D721Med (cell line): ENCODE data around the gene CLEC4G.

Experiments
- DNase-seq: peaks from one replicate; pipeline ENCODE4 v3.0.0; 2011; ENCODE audit warnings: low spot score; ENCODE audit not compliant: insufficient read length
- FAIRE-seq: peaks from 2 replicates; lab custom pipeline; 2011; peaks lifted over from hg19 to GRCh38; lab: Jason Lieb, UNC
- TF ChIP-seq, protein P1 (sequence below): IDR thresholded peaks from 2 replicates; pipeline ENCODE4 v1.5.1; 2012; ENCODE audit warnings: mild to moderate bottlenecking, control low read depth; ENCODE audit not compliant: insufficient read depth; ENCODE audit errors: missing control alignments

CLEC4G gene

GRCh38 chr19:7697721-7698287, 34.1 kb downstream of the CLEC4G start:
- FAIRE-seq (no peak), DNase-seq (no peak)
- TF ChIP-seq, protein P1, sequence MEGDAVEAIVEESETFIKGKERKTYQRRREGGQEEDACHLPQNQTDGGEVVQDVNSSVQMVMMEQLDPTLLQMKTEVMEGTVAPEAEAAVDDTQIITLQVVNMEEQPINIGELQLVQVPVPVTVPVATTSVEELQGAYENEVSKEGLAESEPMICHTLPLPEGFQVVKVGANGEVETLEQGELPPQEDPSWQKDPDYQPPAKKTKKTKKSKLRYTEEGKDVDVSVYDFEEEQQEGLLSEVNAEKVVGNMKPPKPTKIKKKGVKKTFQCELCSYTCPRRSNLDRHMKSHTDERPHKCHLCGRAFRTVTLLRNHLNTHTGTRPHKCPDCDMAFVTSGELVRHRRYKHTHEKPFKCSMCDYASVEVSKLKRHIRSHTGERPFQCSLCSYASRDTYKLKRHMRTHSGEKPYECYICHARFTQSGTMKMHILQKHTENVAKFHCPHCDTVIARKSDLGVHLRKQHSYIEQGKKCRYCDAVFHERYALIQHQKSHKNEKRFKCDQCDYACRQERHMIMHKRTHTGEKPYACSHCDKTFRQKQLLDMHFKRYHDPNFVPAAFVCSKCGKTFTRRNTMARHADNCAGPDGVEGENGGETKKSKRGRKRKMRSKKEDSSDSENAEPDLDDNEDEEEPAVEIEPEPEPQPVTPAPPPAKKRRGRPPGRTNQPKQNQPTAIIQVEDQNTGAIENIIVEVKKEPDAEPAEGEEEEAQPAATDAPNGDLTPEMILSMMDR: no peak

DNA sequence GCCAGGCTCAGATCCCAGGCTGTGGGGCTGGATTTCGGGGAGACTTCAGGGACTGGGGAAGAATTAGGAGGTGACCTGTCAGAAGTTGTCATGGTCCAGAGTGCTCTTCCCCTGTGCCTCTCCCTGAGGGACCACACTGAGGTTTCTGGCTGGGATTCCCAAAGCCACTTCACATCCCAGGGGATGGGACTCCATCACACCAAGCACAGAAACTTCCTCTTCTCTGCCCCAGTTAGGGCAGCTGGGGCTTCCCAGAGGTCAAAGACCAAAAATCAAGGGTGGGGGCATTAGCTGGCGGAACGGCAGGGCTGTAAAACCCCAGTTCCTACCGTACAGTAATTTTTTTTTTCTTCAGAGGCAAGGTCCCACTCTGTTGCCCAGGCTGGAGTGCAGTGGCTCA, 37.4 kb downstream of the CLEC4G start:
- DNase-seq (no peak), FAIRE-seq (no peak)
- TF ChIP-seq, protein P1: no peak

- FAIRE-seq: no peak
- TF ChIP-seq, protein P1: no peak
- DNase-seq: no peak
Measured at GRCh38 chr19:7692417-7693088, 39.4 kb downstream of the CLEC4G start.

- no peak for FAIRE-seq
- no peak for DNase-seq
- TF ChIP-seq, protein P1: no peak
Measured at GRCh38 chr19:7691497-7691896, 40.4 kb downstream of the CLEC4G start.

DNA sequence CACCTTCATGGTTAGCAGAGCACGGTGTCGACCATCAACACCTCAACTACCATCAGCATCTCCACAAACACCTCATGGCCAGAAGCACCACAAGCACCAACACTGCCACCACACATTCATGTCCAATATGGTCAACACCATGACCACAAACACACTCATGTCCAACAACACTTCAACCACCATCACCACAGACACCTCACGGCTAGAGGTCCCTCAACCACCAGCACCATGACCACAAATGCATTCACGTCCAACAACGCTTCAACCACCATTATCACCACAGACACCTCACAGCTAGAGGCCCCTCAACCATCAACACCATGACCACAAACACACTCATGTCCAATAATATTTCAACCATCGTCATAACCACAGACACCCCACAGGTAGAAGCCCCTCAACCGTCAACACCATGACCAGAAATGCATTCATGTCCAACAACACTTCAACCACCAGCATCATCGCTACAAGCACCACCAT, 41.1 kb downstream of the CLEC4G start:
- no peak for DNase-seq
- FAIRE-seq: no peak
- TF ChIP-seq, protein P1: no peak

- FAIRE-seq (no peak), DNase-seq (no peak)
- TF ChIP-seq, protein P1: no peak
Measured at GRCh38 chr19:7689165-7689564, 42.7 kb downstream of the CLEC4G start.

- FAIRE-seq: no peak
- TF ChIP-seq, protein P1: no peak
- no peak for DNase-seq
Measured at GRCh38 chr19:7687177-7687576, 44.7 kb downstream of the CLEC4G start.
